HepG2 (cell line): ENCODE results near the gene C11orf68. TPM values are rescaled to one million over a fixed set of nuclear protein-coding genes. Genes with fewer than 3 reads are reported as not detected.

ENCODE experiments used
- DNMT1 ChIP-seq: sonication (generic); formaldehyde crosslinking; IDR thresholded peaks from 2 replicates; pipeline ENCODE4 v1.5.1; 2020; ENCODE audit warnings: mild to moderate bottlenecking, missing genetic modification reagents
- JUNB ChIP-seq: sonication (generic); formaldehyde crosslinking; IDR thresholded peaks from 2 replicates; pipeline ENCODE4 v1.8.0; 2022; ENCODE audit warnings: missing genetic modification reagents, mild to moderate bottlenecking, borderline replicate concordance
- KAT7 ChIP-seq: IDR thresholded peaks from 2 replicates; pipeline ENCODE4 v1.6.1; 2018; ENCODE audit warnings: borderline replicate concordance, missing compliant biosample characterization
- KAT8 ChIP-seq: IDR thresholded peaks from 2 replicates; pipeline ENCODE4 v1.6.1; 2016; ENCODE audit warnings: missing genetic modification reagents, missing compliant biosample characterization
- KDM3A ChIP-seq: IDR thresholded peaks from 2 replicates; pipeline ENCODE4 v1.6.1; 2018; ENCODE audit warnings: low read depth, missing compliant biosample characterization
- KLF11 ChIP-seq: IDR thresholded peaks from 2 replicates; pipeline ENCODE4 v1.6.1; 2016; ENCODE audit warnings: missing compliant biosample characterization
- NFE2L2 ChIP-seq: fragments of 150-350 bp; IDR thresholded peaks from 2 replicates; pipeline ENCODE4 v1.6.1; 2014; ENCODE audit warnings: low read length
- RAD21 ChIP-seq: fragments of 450-650 bp; formaldehyde crosslinking; IDR thresholded peaks from 2 replicates; pipeline ENCODE4 v1.5.0; 2020; ENCODE audit warnings: mild to moderate bottlenecking
- RNF219 ChIP-seq: sonication (generic); formaldehyde crosslinking; IDR thresholded peaks from 2 replicates; pipeline ENCODE4 v1.5.0; 2020; ENCODE audit warnings: mild to moderate bottlenecking, missing genetic modification reagents
- STAG1 ChIP-seq: sonication (generic); formaldehyde crosslinking; IDR thresholded peaks from 2 replicates; pipeline ENCODE4 v1.4.0; 2020; ENCODE audit warnings: missing genetic modification reagents
- ZMAT3 ChIP-seq: sonication (generic); formaldehyde crosslinking; conservative IDR thresholded peaks from 2 replicates; pipeline ENCODE4 v1.7.0; 2021; ENCODE audit warnings: missing genetic modification reagents
- polyA plus RNA-seq, 8 experiments: library from polyadenylated mRNA; depleted of rRNA in 3 of 8; stranded (reverse) in 7 of 8; unstranded in 1 of 8; fragments of >200 nt; fragmentation: Illumina TruSeq in 4 of 8; extraction: Trizol in 4 of 8; gene quantifications; 2 replicates each; pipeline versions ENCODE4 v1.2.1 to v1.2.3, GENCODE V29; 2011 to 2016; ENCODE audit warnings: low read depth in 4 of 8, missing spikeins in 1 of 8, mixed read lengths in 1 of 8; ENCODE audit not compliant: insufficient read depth in 1 of 8
- total RNA-seq, 5 experiments: library from RNA; depleted of rRNA; stranded (reverse); fragments of >200 nt; fragmentation: Illumina TruSeq; extraction: Trizol; gene quantifications; 2 replicates each; pipeline ENCODE4 v1.2.3, GENCODE V29; 2016; ENCODE audit warnings: low read depth in 1 of 5
- TF ChIP-seq, protein P1 (sequence below): sonication (generic); formaldehyde crosslinking; IDR thresholded peaks from 2 replicates; pipeline ENCODE4 v1.5.0; 2020; ENCODE audit warnings: mild to moderate bottlenecking, missing genetic modification reagents, borderline replicate concordance
- TF ChIP-seq, protein P2 (sequence below): sonication (generic); formaldehyde crosslinking; IDR thresholded peaks from 2 replicates; pipeline ENCODE4 v1.4.0; 2020; ENCODE audit warnings: missing genetic modification reagents
- TF ChIP-seq, protein P3 (sequence below): sonication (generic); formaldehyde crosslinking; IDR thresholded peaks from 2 replicates; pipeline ENCODE4 v1.9.0; 2021; ENCODE audit warnings: missing genetic modification reagents, borderline replicate concordance
- TF ChIP-seq, protein P4 (sequence below): sonication (generic); formaldehyde crosslinking; IDR thresholded peaks from 2 replicates; pipeline ENCODE4 v1.4.0; 2020; ENCODE audit warnings: missing genetic modification reagents, borderline replicate concordance
- TF ChIP-seq, protein P5 (sequence below): sonication (generic); formaldehyde crosslinking; IDR thresholded peaks from 2 replicates; pipeline ENCODE4 v1.5.0; 2020; ENCODE audit warnings: mild to moderate bottlenecking, missing genetic modification reagents

The C11orf68 gene
- total and polyA plus RNA-seq, 2 of the 13 experiments (the other 11 are each of a cell fraction or from before 2014, with no cell fraction given) = 8.4 to 28.3 TPM

DNA sequence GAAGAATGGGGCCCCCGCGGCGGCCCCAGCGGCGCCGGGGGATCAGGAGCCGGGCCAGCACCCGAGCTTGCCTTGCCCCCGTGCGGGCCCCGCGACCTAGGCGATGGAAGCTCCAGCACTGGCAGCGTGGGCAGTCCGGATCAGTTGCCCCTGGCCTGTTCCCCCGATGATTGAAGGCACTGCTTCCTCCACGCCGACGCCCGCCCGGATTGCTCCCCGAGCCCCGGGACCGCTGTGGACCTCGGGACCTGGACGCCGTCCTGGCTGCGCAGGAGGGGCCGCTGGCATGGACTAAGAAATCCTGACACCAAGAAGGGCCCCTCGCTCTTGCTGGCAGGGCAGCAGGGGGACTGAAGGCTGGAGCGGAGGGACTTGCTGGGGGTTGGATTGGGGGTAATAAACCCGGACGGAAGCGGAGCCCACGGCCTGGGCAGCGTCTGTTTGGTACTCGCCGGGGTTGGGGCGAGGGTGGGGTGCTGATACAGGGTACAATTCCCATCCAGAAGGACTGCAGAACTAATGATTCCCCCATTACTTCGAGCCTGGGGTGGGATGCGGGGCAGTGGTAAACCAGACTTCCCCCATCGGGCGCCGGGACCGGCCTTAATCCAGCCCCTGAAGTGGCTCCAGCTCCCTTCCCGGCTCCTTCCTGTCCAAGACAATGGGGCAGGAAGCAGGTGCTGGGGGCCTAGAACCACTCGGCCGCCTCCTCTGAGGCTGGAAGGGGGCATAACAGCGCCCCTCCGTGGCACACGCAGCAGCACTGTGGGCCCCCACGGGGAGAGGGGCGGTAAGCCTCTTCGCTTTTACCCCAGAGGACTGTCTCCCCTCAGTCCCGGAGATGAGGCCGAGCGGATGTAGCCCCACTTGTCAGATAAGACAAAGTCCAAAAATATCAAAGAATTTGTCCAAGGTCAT lies 27.4 kb downstream of the C11orf68 start (continued):
- TF ChIP-seq, protein P1, sequence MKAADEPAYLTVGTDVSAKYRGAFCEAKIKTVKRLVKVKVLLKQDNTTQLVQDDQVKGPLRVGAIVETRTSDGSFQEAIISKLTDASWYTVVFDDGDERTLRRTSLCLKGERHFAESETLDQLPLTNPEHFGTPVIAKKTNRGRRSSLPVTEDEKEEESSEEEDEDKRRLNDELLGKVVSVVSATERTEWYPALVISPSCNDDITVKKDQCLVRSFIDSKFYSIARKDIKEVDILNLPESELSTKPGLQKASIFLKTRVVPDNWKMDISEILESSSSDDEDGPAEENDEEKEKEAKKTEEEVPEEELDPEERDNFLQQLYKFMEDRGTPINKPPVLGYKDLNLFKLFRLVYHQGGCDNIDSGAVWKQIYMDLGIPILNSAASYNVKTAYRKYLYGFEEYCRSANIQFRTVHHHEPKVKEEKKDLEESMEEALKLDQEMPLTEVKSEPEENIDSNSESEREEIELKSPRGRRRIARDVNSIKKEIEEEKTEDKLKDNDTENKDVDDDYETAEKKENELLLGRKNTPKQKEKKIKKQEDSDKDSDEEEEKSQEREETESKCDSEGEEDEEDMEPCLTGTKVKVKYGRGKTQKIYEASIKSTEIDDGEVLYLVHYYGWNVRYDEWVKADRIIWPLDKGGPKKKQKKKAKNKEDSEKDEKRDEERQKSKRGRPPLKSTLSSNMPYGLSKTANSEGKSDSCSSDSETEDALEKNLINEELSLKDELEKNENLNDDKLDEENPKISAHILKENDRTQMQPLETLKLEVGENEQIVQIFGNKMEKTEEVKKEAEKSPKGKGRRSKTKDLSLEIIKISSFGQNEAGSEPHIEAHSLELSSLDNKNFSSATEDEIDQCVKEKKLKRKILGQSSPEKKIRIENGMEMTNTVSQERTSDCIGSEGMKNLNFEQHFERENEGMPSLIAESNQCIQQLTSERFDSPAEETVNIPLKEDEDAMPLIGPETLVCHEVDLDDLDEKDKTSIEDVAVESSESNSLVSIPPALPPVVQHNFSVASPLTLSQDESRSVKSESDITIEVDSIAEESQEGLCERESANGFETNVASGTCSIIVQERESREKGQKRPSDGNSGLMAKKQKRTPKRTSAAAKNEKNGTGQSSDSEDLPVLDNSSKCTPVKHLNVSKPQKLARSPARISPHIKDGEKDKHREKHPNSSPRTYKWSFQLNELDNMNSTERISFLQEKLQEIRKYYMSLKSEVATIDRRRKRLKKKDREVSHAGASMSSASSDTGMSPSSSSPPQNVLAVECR (CRISPR knock-in tag) = no peak; the same call in 1 of the 2 replicates
- TF ChIP-seq JUNB (CRISPR knock-in tag) (no peak), DNMT1 (CRISPR knock-in tag) (no peak), RNF219 (CRISPR knock-in tag) (no peak; the same call in none of the 2 replicates), RAD21 (CRISPR knock-in tag) (peak; percentile 24; the same call in 1 of the 2 replicates), NFE2L2 (no peak), KLF11 (CRISPR knock-in tag) (no peak), KDM3A (CRISPR knock-in tag) (no peak), ZMAT3 (no peak), KAT8 (CRISPR knock-in tag) (peak; percentile 49), STAG1 (CRISPR knock-in tag) (peak; percentile 39), KAT7 (no peak)
- TF ChIP-seq, protein P2, sequence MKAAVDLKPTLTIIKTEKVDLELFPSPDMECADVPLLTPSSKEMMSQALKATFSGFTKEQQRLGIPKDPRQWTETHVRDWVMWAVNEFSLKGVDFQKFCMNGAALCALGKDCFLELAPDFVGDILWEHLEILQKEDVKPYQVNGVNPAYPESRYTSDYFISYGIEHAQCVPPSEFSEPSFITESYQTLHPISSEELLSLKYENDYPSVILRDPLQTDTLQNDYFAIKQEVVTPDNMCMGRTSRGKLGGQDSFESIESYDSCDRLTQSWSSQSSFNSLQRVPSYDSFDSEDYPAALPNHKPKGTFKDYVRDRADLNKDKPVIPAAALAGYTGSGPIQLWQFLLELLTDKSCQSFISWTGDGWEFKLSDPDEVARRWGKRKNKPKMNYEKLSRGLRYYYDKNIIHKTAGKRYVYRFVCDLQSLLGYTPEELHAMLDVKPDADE (CRISPR knock-in tag) = no peak
- TF ChIP-seq, protein P3, sequence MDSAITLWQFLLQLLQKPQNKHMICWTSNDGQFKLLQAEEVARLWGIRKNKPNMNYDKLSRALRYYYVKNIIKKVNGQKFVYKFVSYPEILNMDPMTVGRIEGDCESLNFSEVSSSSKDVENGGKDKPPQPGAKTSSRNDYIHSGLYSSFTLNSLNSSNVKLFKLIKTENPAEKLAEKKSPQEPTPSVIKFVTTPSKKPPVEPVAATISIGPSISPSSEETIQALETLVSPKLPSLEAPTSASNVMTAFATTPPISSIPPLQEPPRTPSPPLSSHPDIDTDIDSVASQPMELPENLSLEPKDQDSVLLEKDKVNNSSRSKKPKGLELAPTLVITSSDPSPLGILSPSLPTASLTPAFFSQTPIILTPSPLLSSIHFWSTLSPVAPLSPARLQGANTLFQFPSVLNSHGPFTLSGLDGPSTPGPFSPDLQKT = no peak
- TF ChIP-seq, protein P4, sequence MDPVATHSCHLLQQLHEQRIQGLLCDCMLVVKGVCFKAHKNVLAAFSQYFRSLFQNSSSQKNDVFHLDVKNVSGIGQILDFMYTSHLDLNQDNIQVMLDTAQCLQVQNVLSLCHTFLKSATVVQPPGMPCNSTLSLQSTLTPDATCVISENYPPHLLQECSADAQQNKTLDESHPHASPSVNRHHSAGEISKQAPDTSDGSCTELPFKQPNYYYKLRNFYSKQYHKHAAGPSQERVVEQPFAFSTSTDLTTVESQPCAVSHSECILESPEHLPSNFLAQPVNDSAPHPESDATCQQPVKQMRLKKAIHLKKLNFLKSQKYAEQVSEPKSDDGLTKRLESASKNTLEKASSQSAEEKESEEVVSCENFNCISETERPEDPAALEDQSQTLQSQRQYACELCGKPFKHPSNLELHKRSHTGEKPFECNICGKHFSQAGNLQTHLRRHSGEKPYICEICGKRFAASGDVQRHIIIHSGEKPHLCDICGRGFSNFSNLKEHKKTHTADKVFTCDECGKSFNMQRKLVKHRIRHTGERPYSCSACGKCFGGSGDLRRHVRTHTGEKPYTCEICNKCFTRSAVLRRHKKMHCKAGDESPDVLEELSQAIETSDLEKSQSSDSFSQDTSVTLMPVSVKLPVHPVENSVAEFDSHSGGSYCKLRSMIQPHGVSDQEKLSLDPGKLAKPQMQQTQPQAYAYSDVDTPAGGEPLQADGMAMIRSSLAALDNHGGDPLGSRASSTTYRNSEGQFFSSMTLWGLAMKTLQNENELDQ (CRISPR knock-in tag) = no peak
- TF ChIP-seq, protein P5, sequence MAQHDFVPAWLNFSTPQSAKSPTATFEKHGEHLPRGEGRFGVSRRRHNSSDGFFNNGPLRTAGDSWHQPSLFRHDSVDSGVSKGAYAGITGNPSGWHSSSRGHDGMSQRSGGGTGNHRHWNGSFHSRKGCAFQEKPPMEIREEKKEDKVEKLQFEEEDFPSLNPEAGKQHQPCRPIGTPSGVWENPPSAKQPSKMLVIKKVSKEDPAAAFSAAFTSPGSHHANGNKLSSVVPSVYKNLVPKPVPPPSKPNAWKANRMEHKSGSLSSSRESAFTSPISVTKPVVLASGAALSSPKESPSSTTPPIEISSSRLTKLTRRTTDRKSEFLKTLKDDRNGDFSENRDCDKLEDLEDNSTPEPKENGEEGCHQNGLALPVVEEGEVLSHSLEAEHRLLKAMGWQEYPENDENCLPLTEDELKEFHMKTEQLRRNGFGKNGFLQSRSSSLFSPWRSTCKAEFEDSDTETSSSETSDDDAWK (CRISPR knock-in tag) = no peak
